Fibroblast of skin of scalp (primary cell): ENCODE results near the gene LRP5. TPM values are rescaled to one million over a fixed set of nuclear protein-coding genes. Genes with fewer than 3 reads are reported as not detected.

ENCODE experiments used
- DNase-seq: peaks from one replicate; pipeline ENCODE4 v3.0.0-alpha.2; 2013
- polyA plus RNA-seq, 2 experiments: library from polyadenylated mRNA; unstranded; fragments of 120-200 nt; gene quantifications; one replicate each; pipeline ENCODE4 v1.2.1, GENCODE V29; 2013; ENCODE audit not compliant: insufficient read length in 2 of 2

Gene LRP5
- polyA plus RNA-seq (2013, experiment 1 of 2; ENCODE audit: insufficient read length), result 54.5 TPM
- 50.0 TPM for polyA plus RNA-seq (2013, experiment 2 of 2; ENCODE audit: insufficient read length)

DNA sequence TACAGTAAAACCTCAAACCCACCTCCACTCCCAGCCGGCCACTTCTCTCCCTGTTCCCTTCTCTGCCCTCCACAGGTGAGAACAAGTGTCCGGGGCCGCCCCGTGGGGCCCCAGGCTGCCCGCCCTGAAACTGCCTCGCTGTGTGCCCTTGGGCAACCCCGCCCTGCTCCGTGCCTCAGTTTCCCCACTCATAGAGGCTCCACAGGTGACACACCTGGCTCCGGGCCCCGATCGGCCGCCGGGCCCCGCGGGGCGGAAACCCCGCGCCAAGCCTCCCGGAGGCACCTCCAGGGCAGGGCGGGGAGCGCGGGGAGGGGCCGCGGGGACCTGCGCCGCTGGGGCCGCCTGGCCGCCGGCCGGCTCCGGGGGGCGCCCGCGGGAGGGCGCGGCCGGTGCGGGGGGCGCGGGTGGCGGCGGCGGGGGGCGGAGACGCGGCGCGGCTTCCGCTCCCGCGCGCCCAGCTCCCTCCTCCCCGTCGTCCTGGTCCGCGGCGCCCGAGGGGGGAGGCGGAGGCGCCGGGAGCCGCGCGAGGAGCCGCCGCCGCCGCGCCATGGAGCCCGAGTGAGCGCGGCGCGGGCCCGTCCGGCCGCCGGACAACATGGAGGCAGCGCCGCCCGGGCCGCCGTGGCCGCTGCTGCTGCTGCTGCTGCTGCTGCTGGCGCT is at the start of gene LRP5:
LRP5 (plus strand) TSS at position 475 of the 663 bp plus-strand sequence; CDS start at position 599, 124 bp downstream.
- DNase-seq, result peak; percentile 51

DNA sequence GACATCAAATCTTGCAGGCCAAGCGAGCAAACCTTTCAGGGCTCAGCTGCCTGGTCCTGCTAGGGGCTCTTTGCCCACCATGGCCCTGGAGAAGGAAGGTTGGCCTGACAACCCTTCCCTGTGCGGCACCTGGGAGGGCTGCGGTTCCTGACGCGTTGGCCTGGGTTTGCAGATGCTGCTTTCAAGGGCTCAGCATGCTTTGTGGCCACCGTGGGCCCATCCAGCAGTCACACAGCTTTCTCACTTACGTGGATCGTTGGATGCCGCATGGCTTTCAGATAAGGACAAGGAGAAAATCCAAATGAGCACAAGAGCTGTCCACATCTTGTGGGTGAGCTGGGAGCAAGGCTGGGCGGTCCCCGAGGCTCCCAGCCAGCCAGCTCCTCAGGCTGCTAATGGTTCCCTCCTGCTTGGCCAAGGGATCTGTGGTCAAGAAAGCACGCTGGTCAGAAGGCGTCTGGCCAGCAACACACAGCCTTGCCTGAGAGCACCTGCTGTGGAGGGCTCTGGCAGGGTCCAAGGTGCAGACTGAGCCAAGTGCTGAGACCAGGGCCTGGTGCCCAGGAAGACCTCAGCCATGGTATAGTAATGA is 48.9 kb upstream of the LRP5 start:
- DNase-seq, result no peak

DNA sequence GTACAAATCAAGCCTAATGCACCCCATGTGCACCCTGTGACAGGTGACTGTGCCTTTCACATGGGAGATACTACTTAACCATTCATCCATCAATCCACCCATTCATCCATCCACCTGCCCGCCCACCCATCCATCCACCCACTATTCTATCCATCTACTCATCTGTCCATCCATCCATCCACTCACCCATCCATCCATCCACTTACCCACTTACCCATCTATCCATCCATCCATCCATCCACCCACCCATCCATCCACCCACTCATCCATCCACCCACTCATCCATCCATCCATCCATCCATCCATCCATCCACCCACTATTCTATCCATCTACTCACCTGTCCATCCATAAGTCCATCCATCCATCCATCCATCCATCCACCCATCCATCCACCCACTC is 48.1 kb upstream of the LRP5 start:
- DNase-seq, result no peak

DNA sequence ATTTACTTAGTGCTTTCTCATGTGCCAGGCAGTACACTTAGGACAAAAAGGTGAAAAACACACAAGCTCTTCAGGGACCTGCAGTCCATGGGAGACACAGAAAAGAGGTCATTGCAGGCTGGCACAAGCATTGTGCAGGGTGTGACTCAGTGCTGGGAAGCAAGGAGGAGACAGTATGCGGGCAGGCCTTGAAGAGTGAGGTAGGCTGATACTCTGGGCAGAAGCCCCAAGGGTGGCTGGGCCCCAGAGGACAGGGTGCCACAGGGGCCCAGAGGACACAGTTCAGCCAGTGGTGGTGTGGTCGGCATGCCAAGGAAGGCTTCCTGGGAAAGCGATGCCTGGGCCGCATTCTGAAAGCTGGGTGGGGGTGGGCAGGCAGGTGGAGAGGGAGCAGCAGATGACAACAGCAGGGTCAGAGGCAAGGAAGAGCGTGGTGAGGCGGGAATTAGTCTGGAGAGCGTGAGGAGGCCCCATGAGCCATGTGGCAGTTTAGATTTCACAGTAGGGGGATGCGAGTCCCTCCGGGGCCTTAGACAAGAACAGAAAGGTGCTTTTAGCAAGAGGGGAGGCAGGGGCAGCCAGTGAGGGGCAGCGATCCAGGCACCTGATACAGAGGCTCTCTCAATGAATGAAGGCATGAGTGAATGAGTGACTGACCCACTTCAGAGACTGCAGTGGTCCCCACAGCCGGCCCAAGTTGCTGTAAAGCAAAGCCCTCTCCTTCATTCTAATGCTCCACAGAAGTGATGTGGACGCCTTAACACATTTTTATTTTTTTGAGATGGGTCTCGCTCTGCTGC is 47.5 kb upstream of the LRP5 start:
- no peak for DNase-seq

DNA sequence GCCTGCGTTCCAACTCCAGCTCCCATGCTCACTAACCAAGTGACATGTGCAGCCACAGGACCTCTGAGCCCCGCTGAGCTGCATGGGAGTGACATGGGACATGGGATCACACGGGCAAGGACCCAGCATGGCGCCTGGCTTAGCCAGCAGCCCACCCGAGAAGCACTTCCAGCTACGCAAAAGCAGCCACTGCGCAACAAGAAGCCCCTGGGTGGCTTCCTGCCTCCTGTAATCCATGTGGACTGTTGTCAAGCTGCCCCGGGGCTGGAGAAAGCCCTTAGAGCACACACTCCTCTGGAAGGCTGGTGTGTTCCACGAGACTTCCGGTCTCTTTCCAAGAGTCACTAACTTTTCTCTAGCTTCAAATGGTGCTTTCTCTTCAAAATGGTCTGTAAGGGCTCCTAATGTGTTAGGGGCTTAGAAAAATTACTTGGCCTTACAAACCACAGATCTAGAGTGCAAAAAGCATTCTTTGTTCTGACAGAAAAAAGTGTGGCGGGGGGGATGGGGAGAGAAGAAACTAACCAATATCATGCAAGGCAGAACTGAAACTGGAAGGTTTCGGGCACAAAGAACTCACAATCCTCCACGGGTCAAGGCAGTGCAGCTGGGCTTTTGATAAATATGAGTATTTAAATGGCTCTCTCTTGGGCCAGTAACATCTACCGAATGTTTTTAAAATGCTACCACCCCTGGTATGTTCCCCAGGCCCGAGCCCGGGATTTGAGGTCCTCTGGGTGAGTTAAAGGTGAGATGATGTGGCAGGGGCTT is 46.1 kb upstream of the LRP5 start:
- DNase-seq, result no peak

DNA sequence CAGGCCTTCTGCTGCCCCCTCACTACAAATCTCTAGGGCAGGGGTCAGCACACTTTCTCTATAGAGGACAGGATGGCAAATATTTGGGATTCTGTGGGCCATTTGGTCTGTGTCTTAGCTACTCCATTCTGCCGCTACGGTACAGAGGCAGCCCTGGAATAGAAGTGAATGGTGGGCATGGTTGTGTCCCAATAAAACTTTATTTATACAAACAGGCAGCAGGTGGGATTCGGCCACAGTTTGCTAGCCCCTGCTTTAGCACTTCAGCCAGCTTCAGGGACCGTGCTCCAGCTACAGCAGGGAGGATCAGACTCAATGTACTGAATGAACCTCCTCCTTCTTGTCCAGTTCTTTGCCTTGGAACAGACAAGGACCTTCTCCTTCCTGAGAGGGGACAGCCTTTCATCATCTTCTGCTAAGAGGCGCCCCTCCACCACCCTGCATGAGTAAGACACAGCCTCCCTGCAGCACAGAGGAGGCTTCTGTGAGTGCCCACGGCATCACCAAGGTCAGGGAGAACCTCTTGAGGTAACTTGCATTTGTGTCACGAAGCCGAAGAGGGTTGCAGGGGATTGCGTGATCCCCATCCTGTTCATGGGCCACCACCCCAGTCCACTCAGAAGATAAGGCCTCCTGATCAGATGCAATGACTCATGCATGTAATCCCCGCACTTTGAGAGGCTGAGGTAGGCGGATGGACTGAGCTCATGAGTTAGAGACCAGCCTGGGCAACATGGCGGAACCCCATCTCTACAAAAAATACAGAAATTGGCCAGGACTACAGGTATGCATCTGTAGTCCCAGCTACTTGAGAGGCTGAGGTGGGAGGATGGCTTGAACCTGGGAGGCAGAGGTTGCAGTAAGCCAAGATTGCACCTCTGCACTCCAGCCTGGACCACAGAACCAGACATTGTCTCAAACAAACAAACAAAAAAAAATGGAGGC is 45.2 kb upstream of the LRP5 start:
- DNase-seq, result no peak

DNA sequence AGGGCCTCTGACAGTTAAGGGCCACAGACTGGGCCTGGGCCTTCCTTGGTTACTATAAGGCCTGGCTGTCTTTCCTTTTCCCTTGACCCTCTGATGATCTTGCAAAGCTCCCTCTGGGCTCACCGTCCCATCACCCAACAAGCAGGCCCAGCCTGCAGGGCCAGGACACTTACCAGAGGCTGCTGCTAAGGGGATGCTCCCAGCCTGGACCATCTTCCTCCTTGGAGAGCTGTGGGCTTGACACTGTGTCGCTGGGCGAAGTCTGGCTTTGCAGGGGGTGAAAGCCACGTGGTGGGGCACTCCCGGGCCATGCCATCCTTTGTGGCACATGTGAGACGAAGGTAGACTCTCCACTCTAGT is 44.5 kb upstream of the LRP5 start:
- no peak for DNase-seq

DNA sequence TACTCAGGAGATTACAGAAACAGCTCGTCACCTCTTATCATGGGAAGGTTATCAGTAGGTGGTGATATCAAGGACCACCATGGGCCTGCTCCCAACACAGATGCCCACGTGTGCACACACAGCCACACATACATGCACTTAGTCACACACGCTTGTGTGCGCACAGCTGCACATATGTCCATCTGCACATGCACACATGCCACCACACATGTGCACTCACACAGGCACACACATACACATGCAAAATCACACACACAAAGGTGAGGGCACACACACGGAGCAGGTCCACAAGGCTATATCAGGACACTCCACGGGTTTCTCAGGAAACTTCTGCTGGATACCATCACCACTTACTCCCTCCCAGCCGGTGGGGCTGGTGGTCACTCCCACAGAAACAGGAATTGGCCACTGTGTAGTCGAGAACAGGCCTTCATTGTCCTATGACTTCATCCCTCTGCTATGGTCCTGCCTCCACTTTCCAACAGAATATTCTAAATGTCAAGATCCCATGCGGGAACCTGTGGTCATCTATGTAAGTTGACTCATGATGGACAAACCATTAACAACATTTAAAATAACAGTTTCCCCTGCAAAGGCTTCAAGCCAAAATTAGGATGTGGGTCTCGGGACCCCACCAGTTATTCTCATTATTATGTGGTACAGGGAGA is 42.8 kb upstream of the LRP5 start:
- DNase-seq, result peak; percentile 69

DNA sequence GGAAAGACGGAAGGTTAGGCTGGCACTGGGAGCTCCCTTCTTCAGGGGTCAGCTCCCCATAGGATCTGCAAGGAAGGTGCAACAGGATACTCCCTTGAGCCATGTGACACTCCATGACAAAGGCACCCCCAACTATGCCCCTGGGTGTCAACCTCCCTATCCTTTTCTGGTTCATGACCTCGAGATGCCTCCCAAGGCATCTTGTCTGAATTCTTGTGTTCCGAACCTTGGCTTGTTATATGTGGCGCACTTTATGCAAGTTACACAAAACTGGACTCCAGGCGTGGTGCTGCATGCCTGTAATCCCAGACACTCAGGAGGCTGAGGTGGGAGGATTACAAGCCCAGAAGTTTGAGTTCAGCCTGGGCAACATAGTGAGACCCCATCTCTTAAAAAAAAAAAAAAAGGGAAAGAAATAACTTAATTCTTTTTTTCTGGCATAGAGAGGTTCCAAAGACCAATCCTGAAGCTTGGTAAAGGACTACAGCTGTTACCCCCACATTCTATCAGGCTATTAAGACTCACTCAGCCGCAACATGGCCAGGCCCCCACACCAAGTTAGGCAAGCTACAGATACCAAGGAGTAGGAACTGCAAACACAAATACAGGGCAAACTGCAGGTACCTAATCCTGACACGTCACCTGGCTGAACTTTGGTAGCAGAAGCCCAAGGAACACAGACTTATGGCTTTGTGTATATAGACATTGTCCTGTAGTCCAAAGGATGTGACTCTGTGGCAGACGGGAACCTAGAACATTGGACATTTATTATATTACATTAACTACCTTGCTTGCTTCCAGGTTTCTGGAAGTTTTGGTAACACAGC is 42.0 kb upstream of the LRP5 start:
- DNase-seq, result no peak

DNA sequence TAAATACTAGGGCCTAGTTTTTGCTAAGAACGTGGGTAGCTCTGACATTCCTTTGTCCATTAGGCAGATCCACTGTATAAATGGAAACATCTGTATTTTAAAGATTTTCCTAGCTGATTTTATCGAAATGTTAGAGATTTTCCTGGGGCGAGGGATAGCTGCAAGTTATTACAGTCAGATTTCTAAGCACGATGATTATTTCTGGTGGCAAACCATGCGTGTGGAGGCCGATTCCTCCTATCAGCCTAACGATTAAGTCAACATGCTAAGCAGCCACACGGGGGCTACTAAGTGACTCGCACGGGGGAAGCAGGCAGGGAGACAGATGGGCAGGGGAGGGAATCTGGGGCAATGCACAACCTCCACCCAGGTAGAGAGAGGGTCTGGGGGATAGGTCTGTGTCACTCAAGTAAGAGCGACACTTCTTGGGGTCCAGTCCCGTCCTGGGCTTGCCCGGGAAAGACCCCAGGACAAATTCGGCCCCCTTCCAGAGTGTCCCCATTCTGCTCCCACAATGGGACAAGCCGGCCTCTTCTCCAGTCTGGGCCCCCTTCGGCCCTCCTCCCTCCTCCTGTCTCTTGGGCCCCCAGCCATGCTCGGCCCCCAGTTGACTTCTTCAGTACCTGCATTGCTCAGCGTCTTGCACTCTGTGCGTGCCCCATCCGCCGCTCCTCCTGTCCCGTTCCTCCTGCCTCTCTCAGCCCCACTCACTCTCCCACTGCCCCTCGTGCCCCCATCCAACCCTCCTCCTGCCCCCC is 41.2 kb upstream of the LRP5 start:
- peak; percentile 85 for DNase-seq

DNA sequence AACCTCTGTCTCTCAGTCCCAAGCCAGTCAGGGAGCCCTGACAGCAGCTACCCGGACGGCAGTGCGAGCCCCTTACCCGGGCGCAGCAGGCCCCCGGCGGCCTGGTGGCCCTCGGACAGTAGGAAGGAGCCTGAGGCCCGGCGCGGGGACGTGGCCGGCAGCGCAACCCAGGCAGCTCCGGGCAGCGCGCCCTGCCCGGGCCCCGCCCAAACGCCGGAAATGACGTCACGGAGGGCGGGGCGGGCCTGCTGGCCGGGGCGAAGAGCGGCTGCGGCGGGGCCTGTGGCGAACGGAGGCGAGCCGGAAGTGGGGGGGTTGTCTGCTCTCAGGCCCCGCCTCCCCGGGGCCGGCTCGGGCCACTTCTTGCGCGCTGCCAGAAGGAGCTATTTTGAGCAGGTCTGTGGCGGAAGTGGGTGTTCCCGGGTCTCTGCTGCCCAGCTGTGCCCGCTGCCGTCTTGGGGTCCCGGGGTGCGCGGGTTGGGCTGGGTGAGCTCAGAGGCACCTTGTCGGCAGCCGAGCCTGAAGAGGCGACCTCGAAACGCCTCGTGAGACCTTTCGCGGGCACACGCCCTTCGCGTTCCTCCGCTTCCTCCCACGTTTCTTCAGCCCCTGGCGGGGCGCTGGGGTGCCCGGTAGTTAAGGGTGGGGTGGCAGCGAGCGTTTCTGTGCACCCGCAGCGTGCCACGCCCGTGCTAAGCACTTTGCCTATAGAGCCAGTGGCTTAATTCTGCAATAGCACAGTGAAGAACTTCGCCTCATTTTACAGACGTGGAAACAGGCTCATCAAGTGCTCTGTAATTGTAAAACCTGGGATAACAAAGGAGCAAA is 40.4 kb upstream of the LRP5 start, which contains the start of gene C11orf24:
C11orf24 (minus strand) TSS at position 193 of the 828 bp plus-strand sequence. CDS start 8,206 bp downstream, outside the sequence.
- peak; percentile 96 for DNase-seq

DNA sequence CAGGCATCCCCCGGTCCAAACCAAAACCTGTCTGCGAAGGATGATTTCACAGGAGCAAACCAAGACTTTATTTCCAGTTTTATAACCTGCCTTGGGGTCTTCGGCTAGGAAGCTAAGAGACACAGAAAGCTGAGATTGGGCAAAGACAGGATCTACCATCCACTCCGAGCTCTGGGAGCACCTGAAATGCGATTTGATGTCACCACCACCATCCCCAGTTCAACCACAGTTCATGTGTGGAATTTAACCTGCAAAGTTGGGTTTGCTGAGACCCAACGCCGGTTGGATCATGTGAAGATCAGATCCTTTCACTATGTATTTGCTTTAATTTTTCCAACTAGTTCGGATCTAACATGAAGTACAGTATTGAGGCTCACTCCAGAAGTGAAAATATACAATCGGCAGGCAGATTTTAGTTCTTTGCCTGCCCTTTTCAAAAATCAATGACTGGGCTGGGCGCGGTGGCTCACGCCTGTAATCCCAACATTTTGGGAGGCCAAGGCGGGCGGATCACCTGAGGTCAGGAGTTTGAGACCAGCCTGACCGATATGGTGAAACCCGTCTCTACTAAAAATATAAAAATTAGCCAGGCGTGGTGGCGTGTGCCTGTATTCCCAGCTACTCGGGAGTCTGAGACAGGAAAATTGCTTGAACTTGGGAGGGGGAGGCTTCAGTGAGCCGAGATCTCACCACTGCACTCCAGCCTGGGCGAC is 39.2 kb upstream of the LRP5 start:
- no peak for DNase-seq

DNA sequence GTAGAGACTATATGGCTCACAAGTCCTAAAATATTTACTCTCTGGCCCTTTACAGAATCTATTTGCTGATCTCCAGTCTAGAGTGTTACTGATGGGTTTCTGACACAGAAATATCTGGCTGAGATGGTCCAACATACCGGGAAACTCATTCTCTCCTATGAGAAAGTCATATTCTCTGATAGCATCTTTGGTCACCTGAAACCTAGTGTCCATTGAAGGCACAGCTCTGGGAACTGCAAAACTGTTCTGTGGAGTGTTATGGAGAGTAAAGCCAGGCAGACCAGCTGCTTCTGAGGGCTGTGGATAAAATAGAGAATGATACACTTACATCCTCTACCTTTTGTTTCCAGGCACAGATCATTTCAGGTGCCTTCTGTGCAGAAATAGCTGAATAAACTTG is 38.1 kb upstream of the LRP5 start:
- DNase-seq, result no peak

DNA sequence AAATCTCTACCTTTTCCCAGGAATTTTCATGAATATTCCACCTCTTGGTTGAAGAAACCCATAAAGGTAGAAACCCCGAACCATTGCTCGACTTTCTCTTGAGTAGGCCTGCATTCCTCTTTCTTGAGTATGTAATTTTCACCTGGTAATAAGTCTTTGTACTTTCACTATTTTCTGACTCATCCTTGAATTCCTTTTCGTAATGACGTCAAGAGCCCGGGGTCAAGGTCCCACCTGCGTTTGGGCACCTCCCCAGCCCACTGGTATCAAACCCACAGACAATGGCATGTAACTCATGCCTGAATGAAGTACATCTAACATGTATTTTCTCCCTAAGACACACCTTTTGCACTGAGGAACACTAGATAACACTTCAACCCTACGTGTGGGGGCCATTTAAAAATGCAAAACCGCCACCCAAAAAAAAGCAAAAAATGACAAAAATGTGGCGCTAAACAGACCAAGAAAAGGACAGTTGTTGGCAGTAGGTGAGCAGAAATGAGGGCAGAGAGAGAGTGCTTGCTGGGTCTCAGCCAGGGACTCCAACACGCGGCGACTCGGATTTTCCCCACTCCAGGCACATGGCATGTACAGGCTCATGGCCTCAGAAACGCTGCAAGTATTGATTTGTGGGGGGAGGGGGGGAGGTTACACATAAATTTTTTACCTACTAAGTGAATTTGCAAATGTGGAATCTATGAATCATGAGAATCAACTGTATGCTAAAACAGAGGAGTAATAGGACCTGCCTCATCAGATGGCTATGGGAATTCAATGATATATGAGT is 36.5 kb upstream of the LRP5 start:
- DNase-seq, result no peak

DNA sequence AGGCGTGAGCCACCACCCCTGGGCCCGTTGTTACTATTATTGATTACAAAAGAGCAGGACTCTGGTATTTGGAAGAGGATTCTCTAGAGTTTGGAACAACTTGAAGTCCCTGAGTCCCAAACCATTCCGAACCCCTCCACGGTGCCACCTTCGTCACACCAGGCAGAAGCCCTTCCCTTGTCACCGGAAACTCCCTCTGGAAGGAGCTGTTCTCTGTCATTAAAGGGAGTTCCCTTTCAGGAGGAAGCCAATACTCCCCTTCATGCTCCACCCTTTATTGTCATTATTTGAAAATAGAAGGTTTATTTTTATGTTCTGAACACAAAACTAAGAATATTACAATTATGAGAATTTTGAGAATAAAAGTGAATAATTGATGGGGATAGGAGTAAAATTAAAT is 35.5 kb upstream of the LRP5 start:
- no peak for DNase-seq

DNA sequence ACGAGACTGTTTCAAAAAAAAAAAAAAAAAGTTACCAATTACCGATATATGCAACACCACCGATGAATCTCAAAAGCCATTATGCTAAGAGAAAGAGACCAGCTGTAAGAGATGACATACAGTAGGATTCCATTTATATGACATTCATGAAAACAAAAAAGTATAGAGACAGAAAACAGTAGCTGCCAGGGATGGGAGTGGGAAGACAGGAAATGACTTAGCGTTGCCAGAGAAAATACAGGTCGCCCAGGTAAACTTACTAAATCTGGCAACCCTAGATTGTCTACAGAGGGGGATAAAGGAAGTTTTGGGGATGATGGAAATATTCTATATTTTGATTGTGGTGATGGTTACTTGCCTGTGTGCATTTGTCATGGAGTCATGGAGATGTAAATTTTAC is 32.7 kb upstream of the LRP5 start:
- DNase-seq, result no peak
